Activated naive CD4-positive, alpha-beta T cell treated with anti-CD3 and anti-CD28 coated beads for 36 hours (primary cell): Measurements from ENCODE around the gene MT1X. TPM values are rescaled to one million over a fixed set of nuclear protein-coding genes. Genes with fewer than 3 reads are reported as not detected.

Experiments
- CTCF ChIA-PET: fragments of 350-600 bp; sonication (Branson Sonifier 250); formaldehyde crosslinking; loops from one replicate; lab custom pipeline; 2021; ENCODE audit warnings: antibody characterized with exemption; lab: Charles Lee
- DNase-seq: peaks from one replicate; pipeline ENCODE4 v3.0.0-alpha.2; 2020
- H3K27ac Mint-ChIP-seq: one replicate; pipeline ENCODE4 v1.8.0; 2021; ENCODE audit warnings: mild to moderate bottlenecking, mixed read lengths
- H3K27me3 Mint-ChIP-seq: one replicate; pipeline ENCODE4 v1.8.0; 2021; ENCODE audit warnings: low read depth, mixed read lengths
- H3K36me3 Mint-ChIP-seq: one replicate; pipeline ENCODE4 v1.8.0; 2021; ENCODE audit warnings: low read depth, mixed read lengths
- H3K4me1 Mint-ChIP-seq: one replicate; pipeline ENCODE4 v1.8.0; 2021; ENCODE audit warnings: low read depth, mixed read lengths
- H3K4me3 Mint-ChIP-seq: one replicate; pipeline ENCODE4 v1.8.0; 2021; ENCODE audit warnings: mild to moderate bottlenecking, moderate library complexity, mixed read lengths
- H3K9me3 Mint-ChIP-seq: one replicate; pipeline ENCODE4 v1.8.0; 2021; ENCODE audit warnings: mixed read lengths
- intact Hi-C: fragments of 100-400 bp; cut with micrococcal nuclease; formaldehyde crosslinking; loops from one replicate; pipeline ENCODE4 v1.15.1; 2023
- total RNA-seq, 2 experiments: library from RNA; stranded (reverse); gene quantifications; one replicate each; pipeline ENCODE4 v1.2.3, GENCODE V29; 2021

MT1X gene
- total RNA-seq, 2 experiments from 2014 or later = 49.9 to 57.9 TPM

DNA sequence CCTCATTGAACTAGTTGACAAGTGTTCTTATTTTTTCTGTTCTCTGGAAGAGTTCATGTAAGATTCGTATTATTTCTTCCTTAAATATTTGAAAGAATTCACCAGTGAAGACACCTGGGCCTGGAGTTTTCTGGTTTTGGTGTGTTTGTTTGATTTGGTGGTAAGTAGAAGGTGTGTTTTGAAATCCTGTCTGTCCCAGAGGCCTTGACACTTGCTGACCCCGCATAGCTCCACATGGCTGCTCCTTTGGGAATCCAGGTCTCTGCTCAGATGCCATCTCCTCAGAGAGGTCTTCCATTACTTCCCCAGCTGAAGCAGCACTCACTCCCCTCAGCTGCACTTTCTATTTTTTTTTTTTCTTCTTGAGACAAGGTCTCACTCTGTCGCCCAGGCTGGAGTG is 41.9 kb downstream of the MT1X start:
- H3K9me3 Mint-ChIP-seq = no peaks in the 10 kb centered on the region
- H3K27me3 Mint-ChIP-seq = no peaks in the 10 kb centered on the region
- no peak overlapping the region for H3K27ac Mint-ChIP-seq
- no peak for DNase-seq
- H3K36me3 Mint-ChIP-seq = no peaks in the 10 kb centered on the region
- H3K4me1 Mint-ChIP-seq = peaks cover 10% of the 10 kb centered on the region
- intact Hi-C loops = no loop called here
- H3K4me3 Mint-ChIP-seq = no peak overlapping the region
- CTCF ChIA-PET = interaction anchor here (0.8 kb wide), 1 partner anchor 123 kb away, joined by 3 read pairs; no protein-coding TSS in a partner anchor

DNA sequence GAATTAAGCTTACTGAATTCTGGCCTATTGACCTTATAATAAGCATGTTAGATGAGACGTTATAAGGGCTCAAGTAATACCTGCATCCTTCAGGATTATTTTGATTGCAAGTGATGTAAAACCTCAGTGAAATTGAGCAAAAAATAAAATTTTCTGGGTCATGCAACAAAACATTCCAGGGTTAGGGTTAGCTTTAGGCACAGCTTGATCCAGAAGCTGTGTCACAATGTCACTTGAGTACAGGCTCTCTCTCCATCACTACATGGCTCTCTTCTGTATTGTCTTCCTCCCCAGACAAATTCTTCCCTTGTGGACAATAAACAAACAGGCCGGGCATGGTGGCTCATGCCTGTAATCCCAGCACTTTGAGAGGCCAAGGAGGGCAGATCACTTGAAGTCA is 44.0 kb downstream of the MT1X start:
- Mint-ChIP-seq H3K4me1 (peaks cover 14% of the 10 kb centered on the region), H3K9me3 (no peaks in the 10 kb centered on the region), H3K27me3 (no peaks in the 10 kb centered on the region), H3K4me3 (no peak overlapping the region), H3K36me3 (no peaks in the 10 kb centered on the region), H3K27ac (no peak overlapping the region)
- intact Hi-C loops = no loop called here
- no peak for DNase-seq
- CTCF ChIA-PET = interaction anchor here (1.2 kb wide), 1 partner anchor 24 kb away, joined by 5 read pairs; no protein-coding TSS in a partner anchor

DNA sequence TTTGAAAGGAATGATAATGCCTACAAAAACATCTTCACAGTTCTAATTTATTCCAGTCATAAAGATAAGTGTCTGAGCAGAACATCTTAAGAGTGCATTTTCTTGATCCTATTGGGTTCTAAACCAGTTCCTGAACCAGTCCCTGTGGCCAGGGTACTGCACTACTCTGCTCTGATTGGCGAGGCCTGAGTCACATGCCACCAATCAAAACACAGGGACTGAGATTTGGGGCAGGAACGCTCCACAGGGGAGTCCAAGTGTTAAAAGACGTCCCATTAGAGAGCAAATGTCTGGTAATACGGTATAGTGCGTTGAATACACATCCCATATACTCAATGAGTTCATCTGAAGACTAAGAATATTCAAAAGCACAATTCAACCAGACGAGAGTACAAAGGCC is 44.7 kb downstream of the MT1X start:
- intact Hi-C loops = no loop called here
- no peaks in the 10 kb centered on the region for H3K27me3 Mint-ChIP-seq
- no peaks in the 10 kb centered on the region for H3K9me3 Mint-ChIP-seq
- peaks cover 14% of the 10 kb centered on the region for H3K4me1 Mint-ChIP-seq
- DNase-seq = no peak
- no peak overlapping the region for H3K4me3 Mint-ChIP-seq
- no peaks in the 10 kb centered on the region for H3K36me3 Mint-ChIP-seq
- H3K27ac Mint-ChIP-seq = no peak overlapping the region
- CTCF ChIA-PET = interaction anchor here (0.6 to 1.2 kb wide), 1 partner anchor 25 kb away, joined by 3 to 5 read pairs; no protein-coding TSS in a partner anchor

DNA sequence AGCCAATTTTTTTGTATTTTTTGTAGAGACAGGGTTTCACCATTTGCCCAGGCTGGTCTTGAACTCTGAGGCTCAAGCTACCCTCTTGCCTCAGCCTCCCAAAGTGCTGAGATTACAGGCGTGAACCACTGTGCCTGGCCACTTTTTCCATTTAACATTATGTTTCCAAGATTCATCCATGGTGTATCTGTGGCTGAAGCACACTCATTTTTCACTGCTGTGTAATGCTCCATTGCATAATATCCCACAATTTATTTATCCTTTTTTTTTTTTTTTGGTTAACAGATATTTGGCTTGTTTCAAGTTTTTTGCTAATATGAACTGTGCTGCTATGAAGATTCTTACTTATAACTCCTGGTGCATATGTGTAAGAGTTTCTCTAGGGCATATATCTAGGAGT is 45.8 kb downstream of the MT1X start:
- no peaks in the 10 kb centered on the region for H3K27me3 Mint-ChIP-seq
- H3K36me3 Mint-ChIP-seq = no peaks in the 10 kb centered on the region
- no peak for DNase-seq
- no peak overlapping the region for H3K4me3 Mint-ChIP-seq
- intact Hi-C loops = no loop called here
- no peaks in the 10 kb centered on the region for H3K9me3 Mint-ChIP-seq
- no peak overlapping the region for H3K27ac Mint-ChIP-seq
- H3K4me1 Mint-ChIP-seq = peaks cover 14% of the 10 kb centered on the region
- CTCF ChIA-PET = interaction anchor here (0.6 to 0.7 kb wide), 2 partner anchors 21 to 183 kb away, joined by 3 to 5 read pairs; no protein-coding TSS in a partner anchor

DNA sequence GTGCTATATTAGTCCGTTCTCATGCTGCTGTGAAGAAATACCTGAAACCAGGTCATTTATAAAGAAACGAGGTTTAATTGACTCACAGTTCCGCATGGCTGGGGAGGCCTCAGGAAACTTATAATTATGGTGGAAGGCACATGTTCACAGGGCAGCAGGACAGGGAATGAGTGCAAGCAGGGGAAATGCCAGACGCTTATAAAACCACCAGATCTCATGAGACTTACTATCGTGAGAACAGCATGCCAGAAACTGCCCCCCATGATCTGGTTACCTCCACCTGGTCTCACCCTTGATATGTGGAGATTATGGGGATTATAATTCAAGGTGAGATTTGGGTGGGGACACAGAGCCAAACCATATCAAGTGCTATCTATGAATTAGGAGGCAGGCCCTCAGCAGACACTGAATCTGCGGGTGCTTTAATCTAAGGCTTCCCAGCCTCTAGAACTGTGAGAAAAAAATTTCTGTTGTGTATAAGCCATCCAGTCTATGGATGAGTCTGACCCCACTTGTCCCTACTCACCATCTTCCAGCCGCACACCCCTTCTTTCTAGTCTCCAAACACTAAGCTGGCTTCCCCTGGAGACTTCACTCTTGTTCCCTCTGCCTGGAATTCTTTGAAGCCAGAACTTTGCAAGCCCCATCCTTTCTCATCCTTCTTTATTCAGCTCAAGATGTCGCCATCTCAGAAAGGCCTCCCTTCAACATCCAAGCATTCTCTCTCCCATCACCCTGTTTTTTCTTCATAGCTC is 46.9 kb downstream of the MT1X start:
- H3K4me3 Mint-ChIP-seq = no peak overlapping the region
- H3K27ac Mint-ChIP-seq = peak overlapping the region; percentile 78
- no peaks in the 10 kb centered on the region for H3K27me3 Mint-ChIP-seq
- intact Hi-C loops = loop anchor here (1.0 kb wide), 1 partner anchor 121 kb away; the partner anchor contains the start of gene MT2A
- H3K9me3 Mint-ChIP-seq = no peaks in the 10 kb centered on the region
- H3K4me1 Mint-ChIP-seq = peaks cover 14% of the 10 kb centered on the region
- CTCF ChIA-PET = no interaction called here
- peak; percentile 22 for DNase-seq
- H3K36me3 Mint-ChIP-seq = no peaks in the 10 kb centered on the region

DNA sequence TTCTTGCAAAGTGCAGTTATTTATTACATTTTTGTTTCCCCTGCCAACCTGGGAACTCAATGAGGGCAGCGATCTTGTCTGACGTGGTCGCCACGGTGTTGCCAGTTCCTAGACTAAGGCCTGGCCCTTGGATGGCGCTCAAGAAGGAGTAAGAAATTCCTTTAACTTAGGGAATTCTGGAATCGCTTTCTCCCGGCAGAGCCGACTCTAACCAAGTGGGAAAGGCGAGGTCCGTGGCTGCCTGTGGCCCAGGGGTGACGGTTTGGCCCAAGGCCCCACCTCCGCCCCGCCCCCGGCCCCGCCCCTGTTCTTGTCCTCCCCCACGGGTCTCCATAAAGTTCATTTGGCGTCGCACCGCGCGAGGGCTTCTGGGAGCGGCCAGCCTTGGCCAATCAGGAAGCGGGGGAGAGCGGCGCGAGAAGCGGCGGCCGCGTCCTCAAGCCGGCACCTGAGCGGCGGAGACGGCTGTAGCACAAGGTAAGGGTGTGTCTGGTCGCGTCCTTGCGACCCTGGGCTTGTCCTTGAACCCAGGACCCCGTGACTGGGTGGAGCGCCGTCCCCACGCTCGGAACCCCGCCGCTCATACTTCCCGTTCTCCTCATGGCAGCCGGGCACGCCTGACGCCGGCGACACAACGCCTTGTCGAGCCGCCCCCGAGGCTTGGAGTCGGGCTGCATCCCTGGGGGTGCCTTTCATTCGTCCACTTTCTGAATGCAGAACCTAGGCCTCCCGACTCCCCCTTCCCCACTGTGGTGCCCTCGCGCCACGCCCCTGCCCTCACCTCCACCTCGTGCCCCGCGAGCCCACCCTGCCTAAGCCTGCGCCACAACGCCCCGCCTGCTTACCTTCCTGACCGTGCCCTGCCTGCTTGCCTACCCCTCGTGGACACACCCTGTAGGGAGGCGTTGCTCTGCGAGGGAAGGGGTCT is 47.7 kb downstream of the MT1X start, which contains the start of gene NUP93:
Gene NUP93 (plus strand): TSS at position 395 of the 928 bp plus-strand sequence. CDS start 18,119 bp downstream, outside the sequence.
- intact Hi-C loops = loop anchor here (1.0 to 10.0 kb wide), 6 partner anchors 48 to 535 kb away; partner anchors contain the start of genes BBS2, GNAO1, HERPUD1 and MT1X
- H3K27ac Mint-ChIP-seq = peak within 1 kb of the TSS; percentile 78

DNA sequence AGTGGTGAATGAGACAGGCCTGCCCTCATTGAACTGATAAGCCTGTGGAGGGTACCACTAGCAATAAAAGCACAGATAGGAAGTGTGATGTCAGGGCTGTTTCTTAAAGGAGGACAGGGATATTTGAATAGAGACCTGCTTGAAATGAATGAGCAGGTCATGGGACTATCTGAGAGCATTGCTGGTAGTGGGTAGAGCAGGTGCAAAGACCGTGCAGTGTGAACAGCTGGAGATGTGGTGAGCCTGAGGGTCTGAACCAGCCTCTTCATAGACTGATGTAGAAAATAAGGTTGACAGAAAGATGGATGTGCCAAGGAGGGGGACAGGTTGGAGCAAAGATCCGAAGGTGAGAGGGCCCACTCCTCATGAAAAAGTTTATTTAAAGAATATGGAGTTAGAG is 50.1 kb downstream of the MT1X start:
- H3K27ac Mint-ChIP-seq = no peak overlapping the region
- CTCF ChIA-PET = interaction anchor here (0.8 kb wide), 1 partner anchor 232 kb away, joined by 3 read pairs; no protein-coding TSS in a partner anchor
- H3K36me3 Mint-ChIP-seq = peaks cover 3% of the 10 kb centered on the region
- no peaks in the 10 kb centered on the region for H3K9me3 Mint-ChIP-seq
- H3K27me3 Mint-ChIP-seq = no peaks in the 10 kb centered on the region
- peaks cover 19% of the 10 kb centered on the region for H3K4me1 Mint-ChIP-seq
- DNase-seq = peak; percentile 22
- H3K4me3 Mint-ChIP-seq = no peak overlapping the region
- intact Hi-C loops = loop anchor here (2.0 to 10.0 kb wide), 3 partner anchors 200 to 538 kb away; partner anchors contain the start of genes GNAO1 and HERPUD1

More for the DNA sequence above, 47.7 kb downstream of the MT1X start, which contains the start of gene NUP93:
- H3K36me3 Mint-ChIP-seq = no peaks in the 10 kb centered on the region
- no peak within 1 kb of the TSS for H3K4me3 Mint-ChIP-seq
- no peaks in the 10 kb centered on the region for H3K9me3 Mint-ChIP-seq
- H3K4me1 Mint-ChIP-seq = peaks cover 14% of the 10 kb centered on the region
- CTCF ChIA-PET = no interaction called here
- no peaks in the 10 kb centered on the region for H3K27me3 Mint-ChIP-seq
- DNase-seq = peak; percentile 94

DNA sequence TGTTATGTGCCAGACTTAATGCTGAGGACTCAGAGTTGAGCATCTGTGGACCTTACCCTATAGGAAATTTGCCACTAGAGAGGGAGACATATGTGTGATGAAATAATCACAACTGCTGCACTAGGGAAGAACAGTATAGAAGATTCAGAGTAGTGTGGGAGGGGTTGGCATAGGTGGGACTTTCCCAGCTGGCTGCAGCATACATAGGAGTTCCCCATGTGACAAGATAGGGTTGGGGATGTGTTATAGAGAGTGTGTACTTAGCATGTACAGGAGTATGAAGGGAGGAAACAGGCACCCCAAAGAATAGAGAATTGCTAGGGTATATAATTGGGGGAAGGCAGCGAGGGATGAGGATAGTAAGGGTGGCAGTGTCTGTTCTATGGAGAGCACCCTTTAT is 50.6 kb downstream of the MT1X start:
- H3K27ac Mint-ChIP-seq = no peak overlapping the region
- CTCF ChIA-PET = interaction anchor here (0.8 kb wide), 1 partner anchor 231 kb away, joined by 3 read pairs; no protein-coding TSS in a partner anchor
- DNase-seq = peak; percentile 76

More for the DNA sequence above, 50.6 kb downstream of the MT1X start:
- Mint-ChIP-seq H3K9me3 (no peaks in the 10 kb centered on the region), H3K4me1 (peaks cover 20% of the 10 kb centered on the region), H3K27me3 (no peaks in the 10 kb centered on the region), H3K4me3 (no peak overlapping the region), H3K36me3 (peaks cover 6% of the 10 kb centered on the region)
- intact Hi-C loops = loop anchor here (2.0 to 10.0 kb wide), 3 partner anchors 199 to 538 kb away; partner anchors contain the start of genes GNAO1 and HERPUD1

Other genes with a start within 250 kb of the MT1X start
- 100 to 1,000 TPM; 324 to 330 TPM for gene NUDT21, start 231.1 kb upstream of the MT1X start, total RNA-seq
- 10 to 100 TPM; 48.5 to 50.6 TPM for gene OGFOD1, start 230.9 kb upstream of the MT1X start, total RNA-seq
- 10 to 100 TPM; 18.0 to 19.2 TPM for gene BBS2, start 162.4 kb upstream of the MT1X start, total RNA-seq
- not detected for gene MT4, start 117.4 kb upstream of the MT1X start, total RNA-seq
- 1 to 10 TPM in 1 of 2 experiments, under 1 TPM in 1; 0.64 to 1.6 TPM for gene MT3, start 92.9 kb upstream of the MT1X start, total RNA-seq
- 100 to 1,000 TPM in 1 of 2 experiments, 10 to 100 TPM in 1; 95.7 to 130 TPM for gene MT2A, start 73.9 kb upstream of the MT1X start, total RNA-seq
- gene MT1E, start 56.7 kb upstream of the MT1X start, total RNA-seq = 10 to 100 TPM; 12.2 to 12.4 TPM
- gene MT1M, start 49.8 kb upstream of the MT1X start, total RNA-seq = not detected
- gene MT1A, start 43.8 kb upstream of the MT1X start, total RNA-seq = not detected
- gene MT1B, start 30.6 kb upstream of the MT1X start, total RNA-seq = not detected
- gene MT1F, start 24.5 kb upstream of the MT1X start, total RNA-seq = 1 to 10 TPM; 5.4 to 6.4 TPM
- gene MT1G, start 14.4 kb upstream of the MT1X start, total RNA-seq = 10 to 100 TPM; 22.4 to 23.8 TPM
- 1 to 10 TPM; 5.4 to 7.4 TPM for gene MT1H, start 12.7 kb upstream of the MT1X start, total RNA-seq
- gene NUP93, start 47.7 kb downstream of the MT1X start, total RNA-seq = 100 to 1,000 TPM; 161 to 172 TPM
- gene SLC12A3, start 182.7 kb downstream of the MT1X start, total RNA-seq = not detected
- gene HERPUD1, start 249.7 kb downstream of the MT1X start, total RNA-seq = 100 to 1,000 TPM; 118 to 120 TPM